DND-41 (cell line): ENCODE results near the gene NCBP1.

ENCODE experiments used
- ATAC-seq: fragments of 200-7000 bp; cut with Tn5 transposase; 3 replicates; pipeline ENCODE4 v1.9.1; 2021; ENCODE audit warnings: low read depth; ENCODE audit not compliant: insufficient read depth
- DNase-seq: peaks from one replicate; pipeline ENCODE4 v3.0.0-alpha.2; 2020
- H2AFZ ChIP-seq: 2 replicates; pipeline ENCODE4 v1.6.0; 2012; ENCODE audit warnings: low read depth, low read length
- H3K27ac ChIP-seq: 2 replicates; pipeline ENCODE4 v1.5.1; 2012; ENCODE audit warnings: low read length, inconsistent platforms
- H3K27me3 ChIP-seq: fragments of 200-600 bp; sonication (generic); 2 replicates; pipeline ENCODE4 v1.6.0; 2012; ENCODE audit warnings: low read length, mild to moderate bottlenecking, inconsistent platforms; ENCODE audit not compliant: insufficient read depth, poor library complexity
- H3K36me3 ChIP-seq: 2 replicates; pipeline ENCODE4 v1.5.1; 2012; ENCODE audit warnings: low read length, inconsistent platforms; ENCODE audit not compliant: insufficient read depth
- H3K4me1 ChIP-seq: 2 replicates; pipeline ENCODE4 v1.5.1; 2012; ENCODE audit warnings: mild to moderate bottlenecking, low read length; ENCODE audit not compliant: insufficient read depth
- H3K4me2 ChIP-seq: 2 replicates; pipeline ENCODE4 v1.6.0; 2012; ENCODE audit warnings: mild to moderate bottlenecking, moderate library complexity, low read length, inconsistent platforms; ENCODE audit not compliant: insufficient read depth
- H3K4me3 ChIP-seq, 2 experiments: fragments of 200-600 bp in 1 of 2; shearing (Covaris generic) in 1 of 2; 2 replicates each; pipeline ENCODE4 v1.5.1; 2012 to 2016; ENCODE audit warnings: inconsistent platforms in 2 of 2, low read length in 2 of 2, mild to moderate bottlenecking in 2 of 2, low read depth in 1 of 2, moderate library complexity in 1 of 2
- H3K79me2 ChIP-seq: 2 replicates; pipeline ENCODE4 v1.6.0; 2012; ENCODE audit warnings: low read length, inconsistent platforms; ENCODE audit not compliant: insufficient read depth
- H3K9ac ChIP-seq: 2 replicates; pipeline ENCODE4 v1.6.0; 2012; ENCODE audit warnings: low read depth, mild to moderate bottlenecking, inconsistent platforms, low read length, moderate library complexity
- H3K9me3 ChIP-seq: 2 replicates; pipeline ENCODE4 v1.5.1; 2012; ENCODE audit warnings: low read length, moderate library complexity, mild to moderate bottlenecking, inconsistent platforms; ENCODE audit not compliant: insufficient read depth, severe bottlenecking
- H4K20me1 ChIP-seq: 2 replicates; pipeline ENCODE4 v1.6.0; 2012; ENCODE audit warnings: low read length; ENCODE audit not compliant: insufficient read depth
- EZH2 ChIP-seq: IDR thresholded peaks from 3 replicates; pipeline ENCODE4 v1.6.1; 2012; ENCODE audit warnings: borderline replicate concordance, low read depth, mild to moderate bottlenecking, moderate library complexity, low read length, inconsistent platforms; ENCODE audit not compliant: severe bottlenecking
- TF ChIP-seq, protein P1 (sequence below): IDR thresholded peaks from 2 replicates; pipeline ENCODE4 v1.5.1; 2012; ENCODE audit warnings: borderline replicate concordance, low read length, moderate library complexity, mild to moderate bottlenecking; ENCODE audit not compliant: poor library complexity, severe bottlenecking; ENCODE audit errors: extremely low read depth

The NCBP1 gene

DNA sequence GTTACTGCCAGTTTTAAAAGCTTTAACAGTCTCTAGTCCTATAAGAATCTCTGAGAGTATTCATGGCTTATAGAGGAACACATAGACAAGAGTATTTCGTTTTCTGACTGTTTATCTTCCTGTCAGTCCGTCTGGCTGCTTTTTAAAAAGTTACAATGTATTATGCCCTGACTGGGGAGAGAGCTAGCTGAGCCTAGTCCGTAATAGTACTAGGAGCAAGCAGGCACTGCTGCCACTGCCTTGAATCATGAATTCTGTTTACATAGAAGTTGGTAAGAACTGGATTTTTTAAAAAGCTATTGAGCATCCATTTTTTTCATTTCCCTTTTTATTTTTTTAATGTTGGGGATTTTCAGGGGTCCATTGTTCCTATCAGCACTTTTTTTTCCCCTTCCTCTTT is 37.0 kb downstream of the NCBP1 start:
- H2AFZ ChIP-seq = no peak overlapping the region
- no peak for ATAC-seq
- DNase-seq = no peak
- no peak overlapping the region for H3K9ac ChIP-seq
- H3K4me2 ChIP-seq = no peak overlapping the region
- no peaks in the 10 kb centered on the region for H3K9me3 ChIP-seq
- TF ChIP-seq EZH2 = no peak
- TF ChIP-seq, protein P1, sequence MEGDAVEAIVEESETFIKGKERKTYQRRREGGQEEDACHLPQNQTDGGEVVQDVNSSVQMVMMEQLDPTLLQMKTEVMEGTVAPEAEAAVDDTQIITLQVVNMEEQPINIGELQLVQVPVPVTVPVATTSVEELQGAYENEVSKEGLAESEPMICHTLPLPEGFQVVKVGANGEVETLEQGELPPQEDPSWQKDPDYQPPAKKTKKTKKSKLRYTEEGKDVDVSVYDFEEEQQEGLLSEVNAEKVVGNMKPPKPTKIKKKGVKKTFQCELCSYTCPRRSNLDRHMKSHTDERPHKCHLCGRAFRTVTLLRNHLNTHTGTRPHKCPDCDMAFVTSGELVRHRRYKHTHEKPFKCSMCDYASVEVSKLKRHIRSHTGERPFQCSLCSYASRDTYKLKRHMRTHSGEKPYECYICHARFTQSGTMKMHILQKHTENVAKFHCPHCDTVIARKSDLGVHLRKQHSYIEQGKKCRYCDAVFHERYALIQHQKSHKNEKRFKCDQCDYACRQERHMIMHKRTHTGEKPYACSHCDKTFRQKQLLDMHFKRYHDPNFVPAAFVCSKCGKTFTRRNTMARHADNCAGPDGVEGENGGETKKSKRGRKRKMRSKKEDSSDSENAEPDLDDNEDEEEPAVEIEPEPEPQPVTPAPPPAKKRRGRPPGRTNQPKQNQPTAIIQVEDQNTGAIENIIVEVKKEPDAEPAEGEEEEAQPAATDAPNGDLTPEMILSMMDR = no peak
- H3K4me1 ChIP-seq = no peaks in the 10 kb centered on the region
- no peak overlapping the region for H3K4me3 ChIP-seq
- peaks cover 99% of the 10 kb centered on the region for H3K36me3 ChIP-seq
- H4K20me1 ChIP-seq = no peaks in the 10 kb centered on the region
- no peaks in the 10 kb centered on the region for H3K79me2 ChIP-seq
- H3K27me3 ChIP-seq = no peaks in the 10 kb centered on the region
- no peak overlapping the region for H3K27ac ChIP-seq

DNA sequence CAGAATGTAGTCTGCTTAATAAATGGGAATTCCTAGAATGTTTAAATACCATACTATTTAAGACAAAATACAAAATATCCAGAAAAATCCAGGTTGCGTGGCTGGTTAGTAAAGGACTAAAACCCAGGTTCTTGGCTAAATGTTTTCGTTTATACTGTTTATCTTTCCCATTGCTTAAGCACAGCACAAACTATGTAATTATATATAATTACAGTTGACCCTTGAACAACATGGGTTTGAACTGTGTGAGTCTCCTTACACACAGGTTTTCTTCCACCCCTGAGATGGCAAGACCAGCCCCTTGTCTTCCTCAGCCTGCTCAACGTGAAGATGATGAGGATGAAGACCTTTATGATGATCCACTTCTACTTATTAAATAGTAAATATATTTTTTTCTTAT is 38.8 kb downstream of the NCBP1 start:
- H3K9me3 ChIP-seq = no peaks in the 10 kb centered on the region
- H3K27ac ChIP-seq = no peak overlapping the region
- peaks cover 95% of the 10 kb centered on the region for H3K36me3 ChIP-seq
- no peak for ATAC-seq
- H4K20me1 ChIP-seq = no peaks in the 10 kb centered on the region
- 0 out of 2 replicates have a peak, but pooled peaks cover 3% of the 10 kb centered on the region for H3K79me2 ChIP-seq
- H3K27me3 ChIP-seq = no peaks in the 10 kb centered on the region
- no peak overlapping the region for H3K4me2 ChIP-seq
- TF ChIP-seq, protein P1 = no peak
- no peak for TF ChIP-seq EZH2
- H3K4me1 ChIP-seq = no peaks in the 10 kb centered on the region
- no peak overlapping the region for H2AFZ ChIP-seq
- H3K4me3 ChIP-seq = no peak overlapping the region
- H3K9ac ChIP-seq = no peak overlapping the region
- DNase-seq = no peak

DNA sequence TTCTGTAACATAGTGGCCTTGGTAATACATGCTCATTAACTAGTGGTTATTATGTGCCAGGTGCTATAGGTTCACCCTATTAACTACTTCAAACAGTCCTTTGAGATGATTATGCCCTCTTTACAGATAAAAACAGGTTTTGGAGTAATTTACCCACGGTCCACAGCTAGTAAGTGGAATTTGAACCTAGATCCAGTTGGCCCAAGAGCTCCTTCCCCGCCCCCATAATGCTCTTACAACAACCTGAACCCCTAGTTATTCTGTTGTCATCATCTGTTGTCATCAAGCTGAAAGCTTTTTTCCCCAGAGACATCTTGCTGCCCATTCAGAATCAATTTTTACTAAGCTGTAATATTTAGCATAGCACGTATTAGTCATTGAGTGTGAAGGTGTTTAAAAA is 40.3 kb downstream of the NCBP1 start:
- Histone ChIP-seq H3K9me3 (no peaks in the 10 kb centered on the region), H3K36me3 (peaks cover 88% of the 10 kb centered on the region), H3K79me2 (peaks cover 5% of the 10 kb centered on the region; the same call in 1 of the 2 replicates), H3K9ac (no peak overlapping the region), H3K4me2 (no peak overlapping the region), H3K4me3 (no peak overlapping the region), H3K4me1 (no peaks in the 10 kb centered on the region), H2AFZ (no peak overlapping the region), H3K27me3 (no peaks in the 10 kb centered on the region), H3K27ac (no peak overlapping the region), H4K20me1 (no peaks in the 10 kb centered on the region)
- DNase-seq (no peak), ATAC-seq (no peak)
- TF ChIP-seq, protein P1 = no peak
- no peak for TF ChIP-seq EZH2

DNA sequence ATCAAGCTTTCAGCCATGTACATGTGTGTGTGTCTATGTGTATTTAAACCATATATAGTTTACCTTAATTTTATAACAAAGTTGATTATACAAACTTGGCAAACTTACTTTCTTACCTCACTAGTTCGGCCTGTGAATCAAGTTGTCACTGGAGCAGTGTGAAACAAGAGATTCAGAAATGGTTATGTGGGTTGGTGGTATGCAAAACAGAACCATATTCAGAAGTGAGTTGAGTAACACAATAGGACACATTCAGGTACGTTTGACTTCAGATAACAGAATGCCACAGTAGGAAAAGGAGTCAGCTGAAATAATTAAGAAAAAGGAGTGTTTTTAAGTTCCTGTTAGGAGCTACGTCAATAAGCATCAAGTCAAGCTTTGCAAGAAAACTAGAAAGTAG is 42.0 kb downstream of the NCBP1 start:
- ATAC-seq (no peak), DNase-seq (no peak)
- H3K27ac ChIP-seq = no peak overlapping the region
- H3K9ac ChIP-seq = no peak overlapping the region
- H3K27me3 ChIP-seq = no peaks in the 10 kb centered on the region
- H3K9me3 ChIP-seq = no peaks in the 10 kb centered on the region
- H3K36me3 ChIP-seq = peaks cover 85% of the 10 kb centered on the region
- H4K20me1 ChIP-seq = no peaks in the 10 kb centered on the region
- H3K4me3 ChIP-seq = no peak overlapping the region
- no peak for TF ChIP-seq EZH2
- TF ChIP-seq, protein P1 = no peak
- no peaks in the 10 kb centered on the region for H3K4me1 ChIP-seq
- no peak overlapping the region for H2AFZ ChIP-seq
- H3K4me2 ChIP-seq = no peak overlapping the region
- peaks cover 5% of the 10 kb centered on the region; the same call in 1 of the 2 replicates for H3K79me2 ChIP-seq
